ENCODE results near the gene HTR3E.

DNA sequence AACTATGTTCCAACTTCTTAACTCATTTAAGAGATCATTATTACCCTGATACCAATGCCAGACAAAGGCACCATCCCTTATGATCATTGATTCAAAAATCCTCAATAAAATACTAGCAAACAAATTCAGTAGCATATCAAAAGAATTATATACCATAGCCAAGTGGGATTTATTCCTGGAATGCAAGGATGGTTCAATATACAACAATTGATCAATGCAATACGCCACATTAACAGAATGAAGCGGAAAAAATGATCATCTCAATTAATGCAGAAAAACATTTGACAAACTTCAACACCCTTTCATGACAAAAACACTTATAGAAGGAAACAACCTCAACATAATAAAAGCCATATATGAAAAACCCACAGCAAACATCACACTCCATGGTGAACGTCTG is 4.7 kb upstream of the HTR3E start:
- TF ChIP-seq TCF7L2 (IDR thresholded peaks at IDR 0.05; ENCODE audit: borderline replicate concordance, low read depth, low read length), result no peak
- TF ChIP-seq, protein P1, sequence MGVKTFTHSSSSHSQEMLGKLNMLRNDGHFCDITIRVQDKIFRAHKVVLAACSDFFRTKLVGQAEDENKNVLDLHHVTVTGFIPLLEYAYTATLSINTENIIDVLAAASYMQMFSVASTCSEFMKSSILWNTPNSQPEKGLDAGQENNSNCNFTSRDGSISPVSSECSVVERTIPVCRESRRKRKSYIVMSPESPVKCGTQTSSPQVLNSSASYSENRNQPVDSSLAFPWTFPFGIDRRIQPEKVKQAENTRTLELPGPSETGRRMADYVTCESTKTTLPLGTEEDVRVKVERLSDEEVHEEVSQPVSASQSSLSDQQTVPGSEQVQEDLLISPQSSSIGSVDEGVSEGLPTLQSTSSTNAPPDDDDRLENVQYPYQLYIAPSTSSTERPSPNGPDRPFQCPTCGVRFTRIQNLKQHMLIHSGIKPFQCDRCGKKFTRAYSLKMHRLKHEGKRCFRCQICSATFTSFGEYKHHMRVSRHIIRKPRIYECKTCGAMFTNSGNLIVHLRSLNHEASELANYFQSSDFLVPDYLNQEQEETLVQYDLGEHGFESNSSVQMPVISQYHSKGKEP (tag by site-specific recombination; IDR thresholded peaks at IDR 0.05), result no peak
- TF ChIP-seq, protein P2, sequence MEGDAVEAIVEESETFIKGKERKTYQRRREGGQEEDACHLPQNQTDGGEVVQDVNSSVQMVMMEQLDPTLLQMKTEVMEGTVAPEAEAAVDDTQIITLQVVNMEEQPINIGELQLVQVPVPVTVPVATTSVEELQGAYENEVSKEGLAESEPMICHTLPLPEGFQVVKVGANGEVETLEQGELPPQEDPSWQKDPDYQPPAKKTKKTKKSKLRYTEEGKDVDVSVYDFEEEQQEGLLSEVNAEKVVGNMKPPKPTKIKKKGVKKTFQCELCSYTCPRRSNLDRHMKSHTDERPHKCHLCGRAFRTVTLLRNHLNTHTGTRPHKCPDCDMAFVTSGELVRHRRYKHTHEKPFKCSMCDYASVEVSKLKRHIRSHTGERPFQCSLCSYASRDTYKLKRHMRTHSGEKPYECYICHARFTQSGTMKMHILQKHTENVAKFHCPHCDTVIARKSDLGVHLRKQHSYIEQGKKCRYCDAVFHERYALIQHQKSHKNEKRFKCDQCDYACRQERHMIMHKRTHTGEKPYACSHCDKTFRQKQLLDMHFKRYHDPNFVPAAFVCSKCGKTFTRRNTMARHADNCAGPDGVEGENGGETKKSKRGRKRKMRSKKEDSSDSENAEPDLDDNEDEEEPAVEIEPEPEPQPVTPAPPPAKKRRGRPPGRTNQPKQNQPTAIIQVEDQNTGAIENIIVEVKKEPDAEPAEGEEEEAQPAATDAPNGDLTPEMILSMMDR (tag by site-specific recombination; IDR thresholded peaks at IDR 0.05), result no peak
- TF ChIP-seq ZNF274 (IDR thresholded peaks at IDR 0.05; ENCODE audit: low read length), result no peak
- TF ChIP-seq ZNF274 (tag by site-specific recombination; IDR thresholded peaks at IDR 0.05; ENCODE audit: borderline replicate concordance), result no peak
- no peak for TF ChIP-seq EGR2 (tag by site-specific recombination; IDR thresholded peaks at IDR 0.05; ENCODE audit: low read depth)
- no peak for TF ChIP-seq ZBTB1 (tag by site-specific recombination; IDR thresholded peaks at IDR 0.05)
- TF ChIP-seq ZNF510 (tag by site-specific recombination; IDR thresholded peaks at IDR 0.05; ENCODE audit: insufficient replicate concordance), result no peak
- TF ChIP-seq ZNF664 (tag by site-specific recombination; IDR thresholded peaks at IDR 0.05), result no peak
- TF ChIP-seq, protein P3, sequence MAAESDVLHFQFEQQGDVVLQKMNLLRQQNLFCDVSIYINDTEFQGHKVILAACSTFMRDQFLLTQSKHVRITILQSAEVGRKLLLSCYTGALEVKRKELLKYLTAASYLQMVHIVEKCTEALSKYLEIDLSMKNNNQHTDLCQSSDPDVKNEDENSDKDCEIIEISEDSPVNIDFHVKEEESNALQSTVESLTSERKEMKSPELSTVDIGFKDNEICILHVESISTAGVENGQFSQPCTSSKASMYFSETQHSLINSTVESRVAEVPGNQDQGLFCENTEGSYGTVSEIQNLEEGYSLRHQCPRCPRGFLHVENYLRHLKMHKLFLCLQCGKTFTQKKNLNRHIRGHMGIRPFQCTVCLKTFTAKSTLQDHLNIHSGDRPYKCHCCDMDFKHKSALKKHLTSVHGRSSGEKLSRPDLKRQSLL (tag by site-specific recombination; IDR thresholded peaks at IDR 0.05), result no peak
- TF ChIP-seq TRIM28 (IDR thresholded peaks at IDR 0.05; ENCODE audit: borderline replicate concordance, low read length), result no peak
- TF ChIP-seq MEIS1 (CRISPR knock-in tag; IDR thresholded peaks at IDR 0.05; ENCODE audit: borderline replicate concordance), result no peak
- TF ChIP-seq FEZF1 (tag by site-specific recombination; IDR thresholded peaks at IDR 0.05), result no peak
- TF ChIP-seq, protein P4, sequence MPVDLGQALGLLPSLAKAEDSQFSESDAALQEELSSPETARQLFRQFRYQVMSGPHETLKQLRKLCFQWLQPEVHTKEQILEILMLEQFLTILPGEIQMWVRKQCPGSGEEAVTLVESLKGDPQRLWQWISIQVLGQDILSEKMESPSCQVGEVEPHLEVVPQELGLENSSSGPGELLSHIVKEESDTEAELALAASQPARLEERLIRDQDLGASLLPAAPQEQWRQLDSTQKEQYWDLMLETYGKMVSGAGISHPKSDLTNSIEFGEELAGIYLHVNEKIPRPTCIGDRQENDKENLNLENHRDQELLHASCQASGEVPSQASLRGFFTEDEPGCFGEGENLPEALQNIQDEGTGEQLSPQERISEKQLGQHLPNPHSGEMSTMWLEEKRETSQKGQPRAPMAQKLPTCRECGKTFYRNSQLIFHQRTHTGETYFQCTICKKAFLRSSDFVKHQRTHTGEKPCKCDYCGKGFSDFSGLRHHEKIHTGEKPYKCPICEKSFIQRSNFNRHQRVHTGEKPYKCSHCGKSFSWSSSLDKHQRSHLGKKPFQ (tag by site-specific recombination; IDR thresholded peaks at IDR 0.05), result no peak
- no peak for TF ChIP-seq ZNF121 (tag by site-specific recombination; IDR thresholded peaks at IDR 0.05)

Measured in HEK293 (cell line).